Fibroblast of pulmonary artery (primary cell): ENCODE results near the gene COX20.
A peak's percentile ranks its signal among the peaks of the same experiment; 100 is the strongest.

ENCODE experiments used
- DNase-seq: peaks from one replicate; pipeline ENCODE4 v3.0.0-alpha.2; 2010; ENCODE audit warnings: low read depth
- H3K4me3 ChIP-seq: replicated peaks from 2 replicates; pipeline ENCODE4 v1.5.1; 2011; ENCODE audit warnings: low read depth, mild to moderate bottlenecking, control low read depth, low read length, moderate library complexity
- CTCF ChIP-seq: IDR thresholded peaks from 2 replicates; pipeline ENCODE4 v1.5.1; 2011; ENCODE audit warnings: mild to moderate bottlenecking, control low read depth, low read length, inconsistent platforms; ENCODE audit errors: missing control alignments

COX20 gene

GRCh38 chr1:244835276-244836134 is at the start of gene COX20:
COX20 (plus strand) TSS chr1:244835658; CDS start chr1:244835715, 57 bp downstream.
- peak within 1 kb of the TSS; percentile 62 for H3K4me3 ChIP-seq
- DNase-seq, result peak; percentile 90
- TF ChIP-seq CTCF, result no peak

GRCh38 chr1:244788493-244789275 is 46.8 kb upstream of the COX20 start:
- no peak for DNase-seq
- H3K4me3 ChIP-seq, result no peak overlapping the region
- no peak for TF ChIP-seq CTCF

- no peak for TF ChIP-seq CTCF
- no peak overlapping the region for H3K4me3 ChIP-seq
- DNase-seq, result no peak
Observed at GRCh38 chr1:244789276-244789580, 46.2 kb upstream of the COX20 start.

- no peak for TF ChIP-seq CTCF
- peak; percentile 21 for DNase-seq
- H3K4me3 ChIP-seq, result no peak overlapping the region
Observed at GRCh38 chr1:244789731-244790130, 45.7 kb upstream of the COX20 start.

GRCh38 chr1:244791061-244791460 is 44.4 kb upstream of the COX20 start:
- no peak overlapping the region for H3K4me3 ChIP-seq
- DNase-seq, result no peak
- TF ChIP-seq CTCF, result no peak

GRCh38 chr1:244792188-244792850 is 43.1 kb upstream of the COX20 start:
- no peak overlapping the region for H3K4me3 ChIP-seq
- TF ChIP-seq CTCF, result no peak
- DNase-seq, result peak; percentile 27
